HUES6 (cell line): ENCODE results near the gene POLK.
"Not testable (repeated sequence)": the region's sequence is repeated elsewhere in the genome, so short reads cannot be mapped to it uniquely, and the experiment has no call there.

ENCODE experiments used
- H3K27ac ChIP-seq: 2 replicates; pipeline ENCODE4 v1.7.0; 2013; ENCODE audit warnings: low read depth, mild to moderate bottlenecking, low read length, inconsistent platforms
- H3K27me3 ChIP-seq: 2 replicates; pipeline ENCODE4 v1.6.1; 2013; ENCODE audit warnings: low read length; ENCODE audit not compliant: control insufficient read depth, insufficient read depth
- H3K36me3 ChIP-seq: 2 replicates; pipeline ENCODE4 v1.6.1; 2013; ENCODE audit warnings: low read length; ENCODE audit not compliant: control insufficient read depth, insufficient read depth
- H3K4me1 ChIP-seq: 2 replicates; pipeline ENCODE4 v1.6.1; 2013; ENCODE audit warnings: low read length; ENCODE audit not compliant: control insufficient read depth, insufficient read depth
- H3K4me3 ChIP-seq: 2 replicates; pipeline ENCODE4 v1.5.1; 2013; ENCODE audit warnings: low read depth, low read length
- H3K9ac ChIP-seq: one replicate; pipeline ENCODE4 v1.6.1; 2013; ENCODE audit warnings: mild to moderate bottlenecking, low read length
- H3K9me3 ChIP-seq: 2 replicates; pipeline ENCODE4 v1.6.1; 2013; ENCODE audit warnings: low read depth, low read length; ENCODE audit not compliant: control insufficient read depth, insufficient read depth

The POLK gene

DNA sequence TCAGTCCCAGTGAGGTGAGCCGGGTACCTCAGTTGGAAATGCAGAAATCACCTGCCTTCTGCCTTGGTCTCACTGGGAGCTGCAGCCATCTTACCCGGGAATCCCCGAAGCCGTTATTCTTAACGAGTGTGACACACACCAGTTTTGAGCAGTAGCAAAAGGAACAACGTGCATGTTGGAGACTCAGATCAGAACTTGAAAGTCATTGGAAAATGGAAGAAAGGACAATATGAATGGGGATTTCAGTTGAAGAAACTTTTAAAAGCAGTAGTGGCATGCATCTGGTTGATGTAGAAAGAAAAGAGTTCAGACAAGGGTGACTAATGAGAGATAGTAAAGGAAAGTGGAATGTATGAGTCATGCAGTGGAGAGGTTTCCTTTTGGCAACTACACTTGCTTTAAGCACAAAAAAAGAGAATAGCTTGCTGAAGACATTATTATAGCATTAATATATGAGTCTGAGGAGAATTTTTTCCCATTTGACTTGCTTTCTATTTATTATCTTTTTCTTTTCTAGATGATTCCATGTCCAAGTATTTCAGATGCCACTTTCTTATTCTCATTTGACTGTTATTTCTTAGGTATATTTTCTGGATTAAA, 55.1 kb downstream of the POLK start:
- H3K9ac ChIP-seq = peak overlapping the region; percentile 40
- H3K27ac ChIP-seq = peak overlapping the region; percentile 48; the same call in 1 of the 2 replicates
- H3K4me1 ChIP-seq = peaks cover 27% of the 10 kb centered on the region
- H3K27me3 ChIP-seq = no peaks in the 10 kb centered on the region
- peak overlapping the region; percentile 6; the same call in 1 of the 2 replicates for H3K4me3 ChIP-seq
- H3K36me3 ChIP-seq = no peaks in the 10 kb centered on the region
- no peaks in the 10 kb centered on the region; the same call in 1 of the 2 replicates for H3K9me3 ChIP-seq

DNA sequence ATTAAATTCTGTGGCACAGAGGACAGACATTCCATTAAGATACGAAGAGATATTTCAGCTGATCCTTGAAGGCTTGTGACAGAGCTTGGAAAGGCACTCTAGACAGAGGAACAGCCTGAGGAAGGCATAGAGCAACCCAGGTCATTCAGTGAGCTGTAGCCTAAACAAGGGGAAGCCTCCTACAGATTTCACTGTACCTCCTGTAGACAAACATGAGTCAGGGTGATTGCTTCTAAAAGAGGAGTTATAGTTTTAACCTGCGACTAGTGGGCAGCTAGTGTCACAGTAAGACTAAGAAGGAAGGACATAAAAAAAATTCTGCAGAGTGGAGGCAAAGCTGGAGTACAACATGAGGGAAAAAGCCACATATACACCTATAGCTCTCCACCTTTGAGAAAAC, 56.0 kb downstream of the POLK start:
- H3K9ac ChIP-seq = no peak overlapping the region
- H3K4me1 ChIP-seq = peaks cover 27% of the 10 kb centered on the region
- H3K4me3 ChIP-seq = no peak overlapping the region
- H3K27me3 ChIP-seq = no peaks in the 10 kb centered on the region
- H3K36me3 ChIP-seq = no peaks in the 10 kb centered on the region
- no peaks in the 10 kb centered on the region; the same call in 1 of the 2 replicates for H3K9me3 ChIP-seq
- H3K27ac ChIP-seq = peak overlapping the region; percentile 48; the same call in 1 of the 2 replicates

DNA sequence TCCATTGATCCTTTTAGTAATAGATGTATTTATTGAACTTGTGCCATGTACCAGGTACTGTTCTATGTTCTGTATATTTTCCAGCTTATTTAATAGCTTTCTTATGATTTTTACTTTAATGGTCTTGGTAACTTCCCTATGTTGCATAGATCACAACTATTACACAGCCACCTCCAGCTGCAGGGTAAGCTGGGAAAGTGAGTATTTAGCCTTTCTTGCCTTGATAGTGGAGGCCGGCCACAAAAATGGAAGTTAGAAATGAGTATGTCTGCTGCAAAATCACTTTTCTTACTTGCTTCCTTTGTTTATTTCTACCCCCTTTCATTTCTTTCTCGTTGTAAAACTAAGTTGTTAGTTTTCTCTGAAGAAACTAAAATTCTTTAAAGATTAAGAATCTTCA, 56.5 kb downstream of the POLK start:
- Histone ChIP-seq H3K4me1 (peaks cover 27% of the 10 kb centered on the region), H3K4me3 (no peak overlapping the region), H3K27ac (peak overlapping the region; percentile 48; the same call in 1 of the 2 replicates), H3K9ac (no peak overlapping the region), H3K9me3 (no peaks in the 10 kb centered on the region; the same call in 1 of the 2 replicates), H3K27me3 (no peaks in the 10 kb centered on the region), H3K36me3 (no peaks in the 10 kb centered on the region)

DNA sequence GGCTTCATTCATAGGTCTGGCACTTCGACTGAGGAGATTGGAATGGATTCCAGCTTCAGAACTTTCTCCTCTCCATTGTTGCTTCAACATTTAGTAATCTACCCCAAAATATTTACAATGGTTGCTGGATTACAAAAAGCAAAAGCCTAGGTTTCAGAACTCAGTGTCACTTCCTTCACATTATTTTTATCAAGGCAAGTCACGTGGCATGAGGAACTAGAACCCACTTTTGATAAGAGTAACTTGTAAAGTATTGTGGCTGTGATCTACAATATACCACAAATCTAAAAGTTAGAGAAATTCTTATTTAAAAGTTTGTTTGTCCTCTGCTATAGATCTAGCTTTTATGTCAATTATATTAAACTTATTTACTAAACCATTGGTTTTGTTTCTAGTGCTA, 59.9 kb downstream of the POLK start:
- Histone ChIP-seq H3K4me1 (peaks cover 17% of the 10 kb centered on the region), H3K36me3 (no peaks in the 10 kb centered on the region), H3K9me3 (no peaks in the 10 kb centered on the region), H3K27me3 (no peaks in the 10 kb centered on the region), H3K9ac (no peak overlapping the region), H3K27ac (no peak overlapping the region), H3K4me3 (no peak overlapping the region)

DNA sequence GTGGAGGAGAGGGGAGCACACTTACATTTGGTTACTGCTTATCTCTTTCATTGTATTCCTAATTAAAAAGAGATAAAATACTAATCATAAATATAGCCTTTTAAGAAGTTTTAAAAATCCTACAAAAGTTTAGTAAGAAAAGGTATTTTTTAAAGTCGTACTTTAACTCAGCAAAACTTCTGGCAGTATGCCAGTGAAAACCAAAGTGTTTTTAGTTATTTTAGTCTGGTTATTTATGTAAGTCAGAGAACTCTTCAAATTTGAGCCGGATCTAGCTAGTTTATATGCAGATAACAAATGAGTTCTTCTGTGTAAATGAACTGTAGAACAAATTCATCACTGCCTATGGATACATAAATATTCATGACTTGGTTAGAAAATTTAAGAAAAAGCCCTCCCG, 63.1 kb downstream of the POLK start:
- H3K9ac ChIP-seq = no peak overlapping the region
- H3K9me3 ChIP-seq = no peaks in the 10 kb centered on the region
- H3K27me3 ChIP-seq = no peaks in the 10 kb centered on the region
- no peak overlapping the region for H3K4me3 ChIP-seq
- no peak overlapping the region for H3K27ac ChIP-seq
- no peaks in the 10 kb centered on the region for H3K4me1 ChIP-seq
- peaks cover 4% of the 10 kb centered on the region for H3K36me3 ChIP-seq

DNA sequence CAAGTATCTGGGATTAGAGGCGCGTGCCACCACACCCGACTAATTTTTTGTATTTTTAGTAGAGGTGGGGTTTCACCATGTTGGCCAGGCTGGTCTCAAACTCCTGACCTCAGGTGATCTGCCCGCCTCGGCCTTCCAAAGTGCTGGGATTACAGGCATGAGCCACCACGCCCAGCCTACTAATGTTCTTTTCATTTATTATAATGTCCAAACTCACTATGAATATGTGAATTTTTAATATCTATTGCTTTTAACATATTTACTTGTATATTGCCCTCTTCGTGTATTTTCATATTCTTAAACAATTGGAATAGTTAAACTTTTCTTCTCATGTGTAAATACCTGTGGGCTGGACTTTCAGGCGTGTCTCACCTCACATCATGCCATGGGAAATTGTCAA, 66.6 kb downstream of the POLK start:
- H3K9ac ChIP-seq, H3K9me3 ChIP-seq, H3K4me1 ChIP-seq, H3K27me3 ChIP-seq, H3K27ac ChIP-seq, H3K36me3 ChIP-seq, H3K4me3 ChIP-seq: not testable (repeated sequence)

DNA sequence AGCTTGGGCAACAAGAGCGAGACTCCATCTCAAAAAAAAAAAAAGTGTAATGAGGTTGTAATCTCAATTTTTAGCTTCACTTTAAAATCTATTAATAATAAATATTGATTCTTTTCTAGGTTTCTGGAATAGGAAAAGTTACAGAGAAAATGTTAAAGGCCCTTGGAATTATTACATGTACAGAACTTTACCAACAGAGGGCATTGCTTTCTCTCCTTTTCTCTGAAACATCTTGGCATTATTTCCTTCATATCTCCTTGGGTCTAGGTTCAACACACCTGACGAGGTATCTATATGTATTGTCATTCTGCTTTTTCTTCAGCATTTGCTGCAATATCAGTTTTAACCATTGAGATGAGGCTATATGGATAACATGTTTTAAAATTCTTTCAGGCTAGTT, 73.0 kb downstream of the POLK start:
- Histone ChIP-seq H3K36me3 (no peaks in the 10 kb centered on the region; the same call in 1 of the 2 replicates), H3K4me1 (0 out of 2 replicates have a peak, but pooled peaks cover 7% of the 10 kb centered on the region), H3K27ac (no peak overlapping the region), H3K9ac (no peak overlapping the region), H3K9me3 (no peaks in the 10 kb centered on the region), H3K4me3 (no peak overlapping the region), H3K27me3 (no peaks in the 10 kb centered on the region)

DNA sequence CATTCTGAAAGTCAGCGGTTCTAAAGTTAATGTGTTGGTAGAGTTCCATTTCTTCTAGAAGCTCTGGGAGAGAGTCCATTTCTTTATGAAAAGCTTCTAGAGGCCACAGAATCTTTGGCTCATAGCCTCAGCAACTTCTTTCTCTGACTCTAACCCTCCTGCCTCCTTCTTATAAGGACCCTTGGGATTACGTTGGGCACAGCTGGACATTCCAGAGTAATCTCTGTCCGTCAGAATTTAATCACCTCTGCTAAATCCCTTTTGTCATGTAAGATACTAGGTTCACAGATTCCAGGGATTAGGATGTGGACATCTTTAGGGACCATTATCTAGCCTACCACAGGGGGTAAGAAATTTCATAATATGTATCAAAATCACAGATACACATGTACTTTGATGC, 77.0 kb downstream of the POLK start:
- Histone ChIP-seq H3K4me1 (0 out of 2 replicates have a peak, but pooled peaks cover 7% of the 10 kb centered on the region), H3K9me3 (no peaks in the 10 kb centered on the region), H3K36me3 (0 out of 2 replicates have a peak, but pooled peaks cover 2% of the 10 kb centered on the region), H3K27ac (no peak overlapping the region), H3K27me3 (no peaks in the 10 kb centered on the region), H3K9ac (no peak overlapping the region), H3K4me3 (no peak overlapping the region)

DNA sequence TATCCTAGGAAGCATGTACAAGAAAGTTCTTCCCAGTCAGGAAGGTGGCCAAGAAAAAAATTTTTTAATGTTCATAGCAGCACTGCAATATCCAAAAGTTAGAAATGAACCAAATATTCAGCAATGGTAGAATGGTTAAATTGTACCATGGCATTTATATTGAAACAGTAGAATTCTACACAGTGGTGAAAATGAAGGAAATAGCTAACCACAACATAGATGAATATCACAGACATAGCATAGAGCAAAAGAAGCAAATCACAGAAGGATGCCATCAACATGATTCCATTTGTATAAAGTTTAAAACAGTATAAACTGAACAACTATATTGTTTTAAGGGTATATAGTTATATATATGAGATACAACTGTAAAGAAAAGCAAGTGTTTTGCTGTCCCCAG, 88.8 kb downstream of the POLK start:
- H3K4me3 ChIP-seq = no peak overlapping the region

DNA sequence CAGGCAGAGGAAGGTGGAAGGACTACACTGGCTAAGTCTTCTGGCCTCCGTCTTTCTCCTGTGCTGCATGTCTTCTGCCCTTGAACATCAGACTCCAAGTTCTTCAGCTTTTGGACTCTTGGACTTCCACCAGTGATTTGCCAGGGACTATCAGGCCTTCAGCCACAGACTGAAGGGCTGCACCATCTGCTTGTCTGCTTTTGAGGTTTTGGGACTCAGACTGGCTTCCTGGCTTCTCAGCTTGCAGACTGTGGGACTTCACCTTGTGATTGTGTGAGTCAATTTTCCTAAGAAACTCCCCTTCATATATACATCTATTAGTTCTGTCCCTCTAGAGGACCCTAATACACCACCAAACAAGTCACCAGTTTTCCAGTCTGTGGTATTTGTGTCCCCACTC, 89.9 kb downstream of the POLK start:
- Histone ChIP-seq H3K36me3 (peaks cover 4% of the 10 kb centered on the region; the same call in 1 of the 2 replicates), H3K9ac (no peak overlapping the region), H3K4me3 (no peak overlapping the region), H3K9me3 (no peaks in the 10 kb centered on the region), H3K27me3 (no peaks in the 10 kb centered on the region), H3K4me1 (peaks cover 20% of the 10 kb centered on the region), H3K27ac (no peak overlapping the region)

More for the DNA sequence above, 88.8 kb downstream of the POLK start:
- H3K9me3 ChIP-seq = no peaks in the 10 kb centered on the region
- peaks cover 18% of the 10 kb centered on the region for H3K4me1 ChIP-seq
- peaks cover 6% of the 10 kb centered on the region; the same call in 1 of the 2 replicates for H3K36me3 ChIP-seq
- H3K9ac ChIP-seq = no peak overlapping the region
- no peak overlapping the region for H3K27ac ChIP-seq
- H3K27me3 ChIP-seq = no peaks in the 10 kb centered on the region

DNA sequence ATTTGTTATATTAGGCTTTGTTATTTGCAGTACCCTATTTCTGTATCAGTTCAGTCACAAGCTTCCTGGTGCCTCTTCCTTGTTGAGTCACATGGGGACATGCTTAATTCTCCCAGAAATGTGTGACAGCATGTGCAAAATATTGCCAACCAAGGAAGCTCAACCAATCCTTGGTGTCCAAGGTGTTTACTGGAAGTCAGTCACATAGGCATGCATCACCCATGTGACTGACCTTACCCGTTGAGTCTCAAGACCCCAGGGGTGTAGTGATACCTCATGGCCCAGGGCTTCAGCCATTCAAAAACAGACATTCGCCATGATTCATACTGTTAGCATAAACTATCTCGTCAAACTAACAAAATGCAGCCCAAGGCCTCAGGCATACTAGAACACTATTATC, 90.3 kb downstream of the POLK start:
- Histone ChIP-seq H3K27ac (no peak overlapping the region), H3K36me3 (peaks cover 4% of the 10 kb centered on the region; the same call in 1 of the 2 replicates), H3K9ac (no peak overlapping the region), H3K9me3 (no peaks in the 10 kb centered on the region), H3K27me3 (no peaks in the 10 kb centered on the region), H3K4me1 (peaks cover 25% of the 10 kb centered on the region), H3K4me3 (no peak overlapping the region)
